Activated T-cell treated with anti-CD3 and anti-CD28 coated beads, Interleukin-2, amount 50 U/mL, for 48 hours (primary cell): ENCODE results near the gene TMEM114.

ENCODE experiments used
- DNase-seq, 2 experiments: peaks; one replicate each; pipeline ENCODE4 v3.0.0-alpha.2; 2020

TMEM114 gene

GRCh38 chr16:8611122-8611521 is 20.8 kb upstream of the TMEM114 start:
- DNase-seq = no peak

GRCh38 chr16:8607214-8607613 is 16.9 kb upstream of the TMEM114 start:
- DNase-seq = no peak

- no peak for DNase-seq
These were observed 15.2 kb upstream of the TMEM114 start for GRCh38 chr16:8605554-8605953.

GRCh38 chr16:8600144-8600775 is 9.9 kb upstream of the TMEM114 start:
- no peak for DNase-seq

GRCh38 chr16:8596581-8596980 is 6.3 kb upstream of the TMEM114 start:
- DNase-seq = no peak

- DNase-seq = no peak
These were observed 5.5 kb upstream of the TMEM114 start for GRCh38 chr16:8595783-8596182.

- no peak for DNase-seq
These were observed 3.9 kb upstream of the TMEM114 start for GRCh38 chr16:8594149-8594666.

GRCh38 chr16:8591451-8591850 is 1.1 kb upstream of the TMEM114 start:
- DNase-seq = no peak

- no peak for DNase-seq
These were observed 500 bp upstream of the TMEM114 start for GRCh38 chr16:8590811-8591210.

GRCh38 chr16:8589057-8589899 is 1.0 kb downstream of the TMEM114 start:
- no peak for DNase-seq

- DNase-seq = no peak
These were observed 1.6 kb downstream of the TMEM114 start for GRCh38 chr16:8588682-8589056.

- no peak for DNase-seq
These were observed 3.2 kb downstream of the TMEM114 start for GRCh38 chr16:8587065-8587464.

GRCh38 chr16:8585857-8586256 is 4.5 kb downstream of the TMEM114 start:
- no peak for DNase-seq

GRCh38 chr16:8585041-8585440 is 5.3 kb downstream of the TMEM114 start:
- DNase-seq = no peak

- DNase-seq = no peak
These were observed 6.6 kb downstream of the TMEM114 start for GRCh38 chr16:8583732-8584131.

- no peak for DNase-seq
These were observed 7.1 kb downstream of the TMEM114 start for GRCh38 chr16:8583199-8583598.

- no peak for DNase-seq
These were observed 8.3 kb downstream of the TMEM114 start for GRCh38 chr16:8581831-8582580.

GRCh38 chr16:8579559-8579958 is 10.8 kb downstream of the TMEM114 start:
- no peak for DNase-seq

- DNase-seq = no peak
These were observed 12.5 kb downstream of the TMEM114 start for GRCh38 chr16:8577678-8578304.

- no peak for DNase-seq
These were observed 13.9 kb downstream of the TMEM114 start for GRCh38 chr16:8576141-8577004.

- DNase-seq = no peak
These were observed 14.9 kb downstream of the TMEM114 start for GRCh38 chr16:8575399-8575798.
